G401 (cell line): ENCODE measurements around the gene PTPRN2. TPM values are rescaled to one million over a fixed set of nuclear protein-coding genes. Genes with fewer than 3 reads are reported as not detected.
A peak's percentile ranks its signal among the peaks of the same experiment; 100 is the strongest.

Source experiments
- DNase-seq: peaks from one replicate; pipeline ENCODE4 v3.0.0-alpha.2; 2015; ENCODE audit warnings: low spot score
- in situ Hi-C: cut with HindIII; loops from 2 replicates; pipeline ENCODE4 v1.10.0; 2016; ENCODE audit warnings: low sequenced_read_pairs, mixed read lengths
- total RNA-seq: library from RNA; depleted of rRNA; stranded (reverse); fragments of >200 nt; shearing (Covaris generic); gene quantifications from 2 replicates; pipeline ENCODE4 v1.2.3, GENCODE V29; 2014

The PTPRN2 gene
- total RNA-seq, 1 experiment from 2014 or later: not detected

DNA sequence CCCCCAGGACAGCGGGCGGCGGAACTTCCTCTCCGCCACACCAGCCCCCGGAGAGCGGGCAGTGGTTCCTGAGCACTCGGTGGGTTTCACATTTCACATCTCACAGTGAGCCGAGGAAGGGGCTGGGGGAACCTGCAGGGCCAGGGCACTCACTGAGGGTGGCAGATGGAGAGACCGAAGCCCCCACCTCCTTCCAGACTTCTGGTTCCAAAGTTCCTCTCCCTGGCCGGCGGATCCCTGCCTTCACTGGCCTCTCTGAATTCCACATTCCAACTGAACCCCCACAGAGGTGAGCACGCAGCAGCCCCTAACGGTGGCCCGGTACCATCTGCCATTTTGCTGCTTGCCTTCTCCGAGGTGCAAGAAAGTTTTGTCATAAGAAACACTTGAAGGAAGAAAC, 461.0 kb downstream of the PTPRN2 start:
- DNase-seq: no peak
- in situ Hi-C loops: no loop called here

DNA sequence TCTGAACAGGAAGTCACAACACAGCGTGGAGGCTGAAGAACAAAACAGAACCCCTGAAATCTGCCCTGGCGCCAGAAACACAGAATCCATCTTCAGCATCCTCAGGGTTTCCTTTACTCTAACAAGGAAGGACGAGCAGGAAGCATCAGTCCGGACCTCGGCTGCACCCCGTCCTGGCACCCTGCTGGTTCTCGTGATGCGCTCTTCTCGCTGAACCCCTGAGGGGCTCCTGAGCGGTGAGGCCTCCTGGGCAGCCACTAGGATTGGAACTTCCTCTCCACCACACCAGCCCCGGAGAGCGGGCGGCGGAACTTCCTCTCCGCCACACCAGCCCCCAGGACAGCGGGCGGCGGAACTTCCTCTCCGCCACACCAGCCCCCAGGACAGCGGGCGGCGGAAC, 461.9 kb downstream of the PTPRN2 start:
- in situ Hi-C loops: no loop called here
- DNase-seq: no peak

DNA sequence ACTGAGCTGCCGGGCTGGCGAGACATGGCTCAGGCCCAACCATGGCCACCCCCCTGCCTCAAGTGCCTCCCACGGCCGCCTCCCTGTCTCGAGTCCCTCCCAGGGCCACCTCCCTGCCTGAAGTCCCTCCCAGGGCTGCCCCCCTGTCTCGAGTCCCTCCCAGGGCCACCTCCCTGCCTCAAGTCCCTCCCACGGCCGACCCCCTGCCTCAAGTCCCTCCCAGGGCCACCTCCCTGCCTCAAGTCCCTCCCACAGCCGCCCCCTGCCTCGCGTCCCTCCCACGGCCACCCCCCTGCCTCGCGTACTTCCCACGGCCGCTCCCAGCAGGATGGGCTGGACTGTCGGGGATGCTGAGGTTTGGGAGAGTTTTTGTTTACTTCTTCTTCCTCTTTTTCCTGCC, 462.5 kb downstream of the PTPRN2 start:
- DNase-seq: no peak
- in situ Hi-C loops: no loop called here

DNA sequence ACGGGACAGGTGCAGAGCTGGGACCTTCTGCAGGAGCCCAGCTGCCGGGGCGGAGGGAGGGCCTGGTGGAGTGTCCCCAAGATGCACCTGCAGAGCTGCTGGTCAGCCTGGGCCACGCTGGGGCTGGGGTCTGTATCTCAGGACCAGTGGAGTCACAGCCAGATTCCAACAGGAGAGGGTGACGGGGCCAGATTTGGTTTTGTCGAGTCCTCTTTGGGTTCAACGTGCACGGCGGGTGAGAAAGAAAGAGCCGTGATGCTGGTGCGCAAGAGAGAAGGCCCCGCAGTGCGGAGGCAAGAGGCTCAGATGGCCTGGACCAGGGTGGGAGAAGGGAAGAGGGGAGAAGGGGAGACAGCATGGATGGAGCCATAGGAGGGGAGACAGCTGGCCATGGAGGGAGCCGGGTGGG, 462.9 kb downstream of the PTPRN2 start:
- no peak for DNase-seq
- in situ Hi-C loops: no loop called here

DNA sequence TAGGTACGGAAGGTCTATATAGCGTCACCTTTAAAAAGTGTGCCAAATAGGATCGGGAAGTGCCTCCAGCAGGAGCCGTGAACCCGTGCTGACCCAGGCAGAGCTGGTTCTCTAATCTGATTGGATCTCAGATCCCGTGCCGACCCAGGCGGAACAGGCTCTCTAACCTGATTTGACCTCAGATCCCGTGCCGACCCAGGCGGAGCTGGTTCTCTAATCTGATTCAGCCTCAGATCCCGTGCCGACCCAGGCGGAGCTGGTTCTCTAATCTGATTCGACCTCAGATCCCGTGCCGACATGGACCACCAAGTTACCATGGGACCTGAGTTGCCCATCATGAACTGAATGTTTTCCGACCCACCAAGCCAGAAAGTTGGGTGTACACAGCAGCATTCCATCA, 463.9 kb downstream of the PTPRN2 start:
- no peak for DNase-seq
- in situ Hi-C loops: no loop called here

DNA sequence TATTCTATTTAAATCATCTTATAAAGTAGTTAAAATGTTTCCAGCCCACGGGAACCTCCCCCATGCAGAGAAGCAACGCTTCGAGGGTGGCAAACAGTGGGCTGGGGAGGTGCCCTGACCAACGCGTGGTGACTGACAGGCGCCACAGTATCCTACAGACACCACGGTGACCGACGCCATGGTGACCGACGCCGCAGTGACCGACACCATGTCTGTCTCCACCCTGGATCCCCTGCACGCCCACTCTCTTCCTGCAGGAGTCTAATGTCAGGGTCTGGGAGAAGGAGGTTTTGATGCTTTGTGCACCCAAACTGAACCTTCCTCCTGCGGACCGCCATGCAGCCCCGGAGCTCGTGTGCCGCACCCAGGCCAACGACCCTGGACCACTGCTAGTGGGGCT, 464.4 kb downstream of the PTPRN2 start:
- in situ Hi-C loops: no loop called here
- no peak for DNase-seq

DNA sequence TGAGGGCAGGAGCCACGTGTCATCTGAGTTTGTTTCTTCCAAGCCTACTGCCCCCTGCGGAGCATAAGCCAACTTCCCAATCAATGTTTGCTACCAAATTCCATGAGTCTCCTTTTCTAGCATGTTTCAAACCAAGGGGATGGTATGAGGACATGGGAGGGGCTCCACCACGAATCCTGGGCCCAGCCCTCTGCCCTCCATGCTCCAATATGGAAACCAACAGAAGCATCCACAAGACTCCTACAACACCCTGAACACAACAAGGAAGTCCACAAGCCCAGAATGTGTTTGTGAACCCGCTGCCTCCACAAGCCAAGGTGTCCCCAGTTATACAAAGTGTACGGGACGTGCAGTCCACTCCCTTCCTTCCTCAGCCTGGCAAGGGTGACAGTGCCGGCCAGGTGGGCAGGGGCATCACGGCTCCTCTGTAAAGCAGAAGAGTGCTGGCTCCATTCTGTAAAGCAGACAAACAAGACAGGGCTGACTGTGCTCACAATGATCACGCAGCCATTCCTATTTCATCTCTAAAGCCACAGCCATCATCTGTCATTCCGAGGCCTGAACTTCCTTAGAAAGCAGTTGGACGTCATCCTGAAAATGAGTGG, 466.1 kb downstream of the PTPRN2 start:
- in situ Hi-C loops: no loop called here
- no peak for DNase-seq

DNA sequence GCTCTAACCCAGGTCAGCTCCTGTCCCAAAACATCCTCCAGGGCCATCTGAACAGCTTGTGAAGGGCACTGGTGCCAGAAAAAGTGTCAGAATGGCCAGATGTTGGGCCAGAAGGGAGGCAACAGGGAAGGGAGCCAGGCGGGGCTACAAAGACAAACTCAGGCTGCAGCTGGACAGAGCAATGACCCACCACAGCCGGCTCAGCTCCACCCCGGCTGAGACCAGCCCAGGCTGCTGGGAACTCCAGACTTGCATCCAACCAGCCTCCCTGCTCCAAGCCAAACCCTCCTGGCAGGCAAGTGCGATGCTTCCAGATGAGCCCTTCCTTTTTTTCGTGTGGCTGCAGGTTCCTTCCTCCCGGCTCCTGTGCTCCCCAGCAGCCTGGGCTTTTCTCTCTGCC, 466.9 kb downstream of the PTPRN2 start:
- in situ Hi-C loops: no loop called here
- peak; percentile 37 for DNase-seq

DNA sequence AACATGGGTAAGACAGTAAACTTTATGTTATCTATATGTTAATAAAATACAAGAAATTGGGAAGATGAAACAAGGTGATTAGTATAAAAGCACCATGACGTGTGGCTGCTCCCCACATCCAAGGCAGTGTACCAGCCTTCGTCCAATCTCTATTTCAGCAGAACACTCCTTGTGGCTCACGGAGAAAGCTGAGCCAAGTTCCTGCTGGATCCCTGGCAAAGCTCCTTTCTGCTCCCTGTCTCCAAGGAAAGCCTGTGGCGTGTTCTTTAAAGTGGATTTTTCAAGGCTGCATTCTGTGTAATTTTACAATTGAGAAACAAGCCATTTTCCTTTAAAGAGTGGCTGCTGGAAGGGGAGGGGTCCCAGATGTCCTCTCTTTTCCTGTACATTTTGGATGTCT, 467.3 kb downstream of the PTPRN2 start:
- in situ Hi-C loops: no loop called here

DNA sequence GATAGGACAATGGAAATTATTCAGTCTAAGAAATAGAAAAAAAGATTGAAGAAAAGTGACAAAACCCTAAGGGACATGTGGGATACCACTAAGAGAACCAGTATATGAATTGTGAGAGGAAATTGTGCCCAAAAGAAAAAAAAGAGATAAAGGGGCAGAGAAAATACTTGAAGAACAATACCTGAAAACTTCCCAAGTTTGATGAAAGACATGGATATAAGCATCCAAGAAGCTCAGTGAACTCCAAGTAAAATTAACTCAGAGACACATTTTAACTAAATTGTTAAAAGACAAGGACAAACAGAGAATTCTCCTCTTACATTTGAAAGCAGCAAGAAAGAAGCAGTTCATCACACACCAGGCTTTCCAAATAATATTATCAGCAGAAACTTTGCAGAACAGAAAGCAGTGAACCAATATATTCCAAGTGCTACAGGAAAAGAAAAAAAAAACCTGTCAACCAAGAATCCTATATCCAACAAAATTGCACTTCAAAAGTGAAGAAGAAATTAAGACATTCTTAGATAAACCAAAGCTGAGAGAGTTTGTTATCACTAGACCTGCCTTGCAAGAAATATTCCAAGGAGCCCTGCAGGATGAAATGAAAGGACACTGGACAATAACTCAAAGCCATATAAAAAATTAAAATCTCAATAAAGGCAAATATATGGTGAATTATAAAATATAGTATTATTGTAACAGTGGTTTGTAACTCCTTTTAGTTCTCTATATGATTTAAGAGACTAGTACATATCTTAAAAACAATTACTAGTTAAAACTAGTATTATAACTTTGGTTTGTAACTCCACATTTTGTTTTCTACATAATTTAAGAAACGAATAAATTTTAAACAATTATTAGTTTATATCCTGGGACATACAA, 470.0 kb downstream of the PTPRN2 start:
- in situ Hi-C loops: no loop called here
- DNase-seq: no peak

More for the DNA sequence above, 467.3 kb downstream of the PTPRN2 start:
- DNase-seq: peak; percentile 75

DNA sequence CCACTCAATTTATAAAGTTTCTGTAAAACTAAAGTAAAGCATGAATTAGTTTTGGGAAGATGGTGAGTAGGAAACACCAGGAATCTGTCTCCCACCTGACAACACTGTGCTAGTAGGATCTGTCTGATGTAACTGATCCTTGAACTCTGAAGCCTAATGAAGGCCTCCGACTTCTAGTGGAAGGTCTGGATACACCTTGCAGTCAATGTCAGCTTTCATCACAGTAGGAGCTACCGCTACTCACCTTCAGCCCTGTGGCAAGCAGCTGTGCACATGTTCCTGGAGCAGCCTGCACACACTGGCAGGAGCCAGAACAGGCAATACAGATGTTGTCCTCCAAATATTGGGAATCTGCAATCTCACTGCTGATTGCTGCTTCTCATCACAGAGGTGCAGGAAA, 471.4 kb downstream of the PTPRN2 start:
- no peak for DNase-seq
- in situ Hi-C loops: no loop called here

DNA sequence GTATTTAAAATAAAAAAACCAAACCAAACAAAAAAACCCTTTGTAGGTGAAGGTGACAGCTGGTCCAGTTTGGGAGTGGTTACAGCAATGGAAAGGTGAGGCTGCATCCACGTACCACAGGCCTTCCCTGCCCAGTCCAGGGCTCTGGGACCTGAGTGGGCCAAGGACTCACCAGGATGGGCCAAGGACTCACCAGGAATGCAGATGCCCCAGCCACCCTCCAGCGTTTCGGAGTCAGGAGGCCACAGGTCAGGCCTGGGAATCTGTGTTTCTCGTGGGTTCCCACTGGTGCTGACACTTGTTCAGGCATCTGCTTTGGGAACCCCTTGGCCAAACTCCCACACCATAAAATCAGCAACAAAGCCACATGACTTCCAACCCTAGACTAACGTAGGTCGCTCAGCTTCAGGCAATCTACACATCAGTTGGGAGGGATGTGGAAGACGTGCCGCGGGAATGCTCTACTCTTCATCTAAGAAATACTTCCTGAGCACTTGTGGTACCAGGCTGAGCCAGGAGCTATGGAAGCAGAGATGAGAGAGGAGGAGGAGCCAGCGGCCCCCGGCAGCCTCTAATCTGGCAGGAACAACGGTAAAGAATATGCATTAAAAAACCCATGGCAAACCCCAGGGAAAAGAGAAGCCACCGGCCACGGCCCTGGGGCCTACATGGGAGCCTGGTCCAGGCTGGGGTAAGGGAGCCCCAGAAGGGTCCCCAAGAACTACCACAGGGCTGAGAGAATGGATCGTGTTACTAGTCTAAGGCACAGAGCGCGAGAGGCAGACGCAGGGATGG, 473.4 kb downstream of the PTPRN2 start:
- in situ Hi-C loops: no loop called here
- no peak for DNase-seq

DNA sequence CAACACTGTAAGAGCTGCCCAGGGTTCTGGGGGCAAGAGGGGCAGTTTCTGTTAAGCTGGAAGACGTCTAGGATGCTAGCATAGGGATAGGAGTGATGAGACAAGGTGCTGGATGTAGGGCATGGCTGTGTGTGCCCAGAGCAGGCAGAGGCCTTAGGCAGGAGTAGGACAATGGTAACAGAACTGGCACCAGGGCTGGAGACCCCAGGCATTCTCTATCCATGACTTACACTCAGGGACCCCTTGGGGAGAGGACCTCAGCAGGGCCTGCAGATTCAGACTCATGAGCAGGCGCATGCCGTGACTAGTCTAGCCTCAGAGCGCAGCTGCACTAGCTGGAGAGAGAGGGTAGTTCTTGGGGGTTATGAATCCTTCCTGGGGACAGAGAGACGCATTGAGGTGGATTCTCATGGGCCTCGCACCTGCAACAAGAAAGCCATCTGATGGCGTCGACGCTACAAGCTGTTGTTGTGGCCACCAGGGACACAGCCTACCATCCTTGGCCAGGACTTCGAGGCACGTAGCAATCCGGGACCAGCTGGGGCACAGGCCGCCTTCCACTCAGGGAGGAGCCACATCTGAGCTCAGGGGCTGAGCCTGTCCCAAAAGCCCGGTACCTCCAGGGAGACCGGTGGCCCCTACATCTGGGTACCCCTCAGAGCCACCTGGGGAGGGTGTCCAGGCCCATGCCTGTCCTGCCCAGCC, 474.1 kb downstream of the PTPRN2 start:
- in situ Hi-C loops: no loop called here

DNA sequence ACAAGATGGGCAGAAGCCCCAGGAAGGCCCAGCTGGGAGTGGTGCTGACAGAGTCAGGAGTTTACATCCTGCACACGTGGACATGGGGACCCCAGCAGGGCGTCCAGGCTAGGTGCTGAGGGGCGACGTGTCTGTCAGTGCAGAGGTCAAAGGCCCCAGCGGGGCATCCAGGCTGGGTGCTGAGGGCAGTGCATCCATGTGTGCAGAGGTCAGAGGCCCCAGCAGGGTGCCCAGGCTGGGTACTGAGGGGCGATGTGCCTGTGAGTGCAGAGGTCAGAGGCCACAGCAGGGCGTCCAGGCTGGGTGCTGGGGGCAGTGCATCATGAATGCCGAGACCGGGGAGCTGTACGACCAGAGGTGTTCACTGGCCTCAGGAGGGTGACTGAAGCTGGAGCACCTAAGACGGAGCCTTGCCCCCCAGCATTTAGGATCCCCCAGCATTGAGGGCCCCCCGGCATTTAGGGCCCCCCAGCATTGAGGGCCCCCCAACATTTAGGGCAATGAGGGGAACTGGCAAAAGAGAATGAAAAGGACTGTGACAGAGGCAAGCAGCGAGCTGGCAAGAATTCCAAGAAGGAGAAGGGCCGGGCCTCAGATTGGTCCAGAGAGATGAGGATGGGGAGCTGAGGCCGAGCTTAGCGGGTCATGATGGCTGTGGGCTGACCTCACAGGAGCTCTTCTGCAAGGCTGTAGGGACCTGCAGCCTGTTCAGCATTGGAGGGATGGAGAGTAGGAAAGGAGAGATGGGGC, 474.9 kb downstream of the PTPRN2 start:
- DNase-seq: no peak
- in situ Hi-C loops: no loop called here

More for the DNA sequence above, 474.1 kb downstream of the PTPRN2 start:
- no peak for DNase-seq

DNA sequence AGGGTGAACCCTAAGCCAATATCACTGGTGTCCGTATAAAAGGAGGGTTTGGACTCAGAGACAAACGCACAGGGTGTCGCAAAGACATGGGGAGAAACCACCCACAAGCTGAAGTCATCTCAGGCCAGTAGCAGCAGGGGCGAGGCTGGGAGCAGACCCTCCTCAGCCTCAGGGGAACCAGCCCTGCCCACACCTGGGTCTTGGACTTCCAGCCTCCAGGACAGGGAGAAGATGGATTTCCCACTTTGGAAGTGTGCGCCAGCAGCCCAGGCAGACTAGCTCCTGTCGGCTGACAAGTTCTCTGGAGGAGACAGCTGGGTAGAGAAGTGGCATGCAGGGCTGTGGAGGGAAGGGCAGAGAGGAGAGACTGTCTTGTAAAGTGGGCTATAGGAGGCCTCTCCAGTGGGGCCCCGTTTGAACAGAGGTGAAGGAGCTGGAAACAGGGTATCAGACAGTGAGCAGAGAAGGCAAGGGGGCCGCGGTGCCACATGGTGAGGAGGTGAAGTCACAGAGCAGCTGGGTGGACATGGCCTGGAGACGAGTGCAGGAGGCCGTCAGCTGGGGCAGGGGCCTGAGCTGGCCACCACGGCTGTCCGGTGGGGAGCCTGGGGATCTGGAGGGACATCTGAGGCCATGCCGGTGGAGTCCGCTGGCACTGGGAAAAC, 475.6 kb downstream of the PTPRN2 start:
- no peak for DNase-seq
- in situ Hi-C loops: no loop called here

DNA sequence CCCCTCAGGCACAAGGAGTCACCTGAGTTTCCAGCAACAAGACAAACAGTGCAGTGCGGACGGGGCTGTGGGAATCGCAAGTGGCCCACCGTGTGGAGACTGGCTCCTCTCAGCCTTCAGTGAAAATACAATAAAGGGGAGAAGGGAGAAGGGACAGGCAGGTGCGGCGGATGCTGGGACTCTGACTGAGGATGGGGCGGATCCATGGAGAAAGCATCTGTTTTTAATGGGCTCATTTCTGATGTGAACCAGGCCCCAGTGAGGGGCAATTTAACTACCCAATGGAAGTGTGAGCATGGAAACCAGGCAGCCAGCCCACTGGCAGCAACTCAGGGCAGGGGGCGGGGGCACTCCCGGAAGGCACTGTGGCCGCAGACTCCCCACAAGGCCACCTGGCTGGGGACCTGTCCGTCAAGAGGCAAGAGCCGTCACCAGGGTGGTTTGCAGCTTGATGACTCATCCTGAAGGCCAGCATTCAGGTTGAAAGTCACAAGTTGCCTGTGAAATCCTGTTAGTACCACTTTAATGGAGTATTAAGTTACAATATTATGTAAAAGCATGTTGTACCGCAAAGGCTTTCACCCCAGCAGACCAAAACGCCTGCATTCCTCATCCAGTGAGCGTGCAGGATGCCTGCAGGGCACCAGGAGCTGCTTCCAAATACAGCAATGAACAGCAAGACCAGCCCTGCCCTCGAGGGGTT, 476.4 kb downstream of the PTPRN2 start:
- no peak for DNase-seq
- in situ Hi-C loops: no loop called here

DNA sequence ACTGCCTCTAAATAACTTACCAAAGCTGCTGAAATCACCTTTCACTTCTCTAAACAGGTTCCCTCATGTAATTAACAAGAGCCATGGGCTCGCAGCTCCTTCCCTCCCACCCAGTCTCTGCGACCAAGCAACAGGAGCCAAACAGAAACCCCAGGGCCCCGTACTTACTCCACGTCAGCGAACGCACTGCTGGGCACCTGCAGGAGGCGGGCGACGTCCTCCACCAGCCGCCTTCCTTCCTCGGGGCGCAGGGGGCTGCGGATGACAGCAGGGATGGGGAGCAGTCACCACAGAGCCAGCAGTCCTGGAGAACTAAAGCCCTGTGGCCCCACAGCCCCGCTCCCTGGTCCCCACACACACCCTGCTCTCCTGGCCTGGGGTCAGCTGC, 477.0 kb downstream of the PTPRN2 start:
- no peak for DNase-seq
- in situ Hi-C loops: no loop called here
